Subcutaneous adipose tissue (tissue), 4 donors: ENCODE measurements around the gene SASH1. TPM values are rescaled to one million over a fixed set of nuclear protein-coding genes. Genes with fewer than 3 reads are reported as not detected.

Experiments
- CTCF ChIP-seq: fragments of 450-650 bp; IDR thresholded peaks from one replicate; pipeline ENCODE4 v1.5.1; 2016; ENCODE audit warnings: low read depth, mild to moderate bottlenecking, control low read depth, antibody characterized with exemption, moderate library complexity
- total RNA-seq, 4 donors: library from RNA; depleted of rRNA; stranded (reverse); fragments of >200 nt; gene quantifications; one replicate each; pipeline ENCODE4 v1.1.0, GENCODE V29; 2016

SASH1 gene
- total RNA-seq, 4 donors from 2014 or later: 234 to 322 (median 267) TPM

- no peak for TF ChIP-seq CTCF
These were observed 25.6 kb upstream of the SASH1 start for GRCh38 chr6:148317051-148317450.

DNA sequence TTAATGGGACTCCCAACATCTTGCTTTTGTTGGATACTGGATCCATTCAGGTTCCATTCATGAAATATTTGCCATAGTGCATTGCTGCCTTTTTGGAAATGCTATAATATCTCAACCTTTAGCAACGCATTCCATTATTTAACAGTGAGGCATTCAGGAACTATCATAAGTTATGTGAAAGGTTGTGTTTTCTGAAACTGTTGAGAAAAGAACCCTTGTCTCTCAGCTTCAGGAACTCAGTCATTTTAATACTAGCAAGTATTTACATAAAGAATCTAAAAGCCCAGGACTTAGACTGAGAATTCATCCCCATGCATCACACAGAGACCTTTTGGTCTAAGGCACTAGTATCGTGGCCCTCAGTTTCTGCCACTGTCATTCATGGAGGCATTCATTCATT is 24.9 kb upstream of the SASH1 start:
- no peak for TF ChIP-seq CTCF

- no peak for TF ChIP-seq CTCF
These were observed 19.9 kb upstream of the SASH1 start for GRCh38 chr6:148322704-148323103.

DNA sequence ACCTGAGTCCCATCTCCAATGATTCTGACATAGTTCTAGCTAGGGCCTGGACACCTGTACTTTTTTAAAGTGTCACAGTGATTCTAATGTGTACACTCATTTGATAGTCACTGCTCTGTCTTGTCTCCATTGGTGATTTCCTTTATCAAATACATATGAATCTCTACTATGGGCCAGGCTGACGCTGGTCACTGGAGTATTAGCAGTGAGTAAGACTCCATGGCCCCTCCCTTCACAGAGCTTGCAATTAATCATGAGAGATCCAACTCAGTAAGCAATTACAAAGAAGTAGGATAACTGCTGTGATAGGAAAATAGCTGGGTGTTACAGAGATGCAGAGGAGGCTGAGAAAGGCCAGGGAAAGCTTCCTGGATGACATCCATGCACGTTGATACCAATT is 19.3 kb upstream of the SASH1 start:
- TF ChIP-seq CTCF: no peak

DNA sequence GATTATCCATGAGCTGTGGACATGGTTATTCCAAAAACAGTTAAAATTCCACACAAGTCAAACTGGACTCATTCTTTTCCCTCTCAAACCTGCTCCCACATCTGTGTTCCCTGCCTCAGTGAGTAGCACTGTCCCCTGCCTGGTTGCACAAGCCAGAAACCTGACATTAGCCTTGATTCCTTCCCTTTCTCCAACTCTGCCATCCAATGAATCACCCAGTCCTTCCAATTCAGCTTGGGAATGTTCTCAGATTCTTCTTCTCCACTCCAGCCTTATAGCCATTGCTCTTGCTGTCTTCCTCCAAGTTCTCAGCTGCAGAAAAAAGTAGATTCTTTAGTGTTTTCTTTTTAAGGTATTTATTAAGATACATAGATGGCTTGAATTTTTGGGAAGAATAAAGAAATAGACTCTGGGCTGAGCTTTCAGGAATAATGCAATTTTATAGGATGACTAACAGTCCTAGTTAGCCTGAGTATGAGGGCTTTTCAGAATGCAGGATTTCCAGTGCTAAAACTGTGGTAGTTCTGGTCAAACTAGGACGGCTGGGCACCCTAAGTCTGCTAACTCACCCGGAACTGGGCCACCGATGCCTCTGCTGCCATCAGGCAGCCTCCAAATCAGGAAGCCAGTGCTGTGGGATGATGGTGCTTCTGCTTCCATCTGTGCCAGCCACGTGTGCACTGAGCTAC is 18.2 kb upstream of the SASH1 start:
- no peak for TF ChIP-seq CTCF

DNA sequence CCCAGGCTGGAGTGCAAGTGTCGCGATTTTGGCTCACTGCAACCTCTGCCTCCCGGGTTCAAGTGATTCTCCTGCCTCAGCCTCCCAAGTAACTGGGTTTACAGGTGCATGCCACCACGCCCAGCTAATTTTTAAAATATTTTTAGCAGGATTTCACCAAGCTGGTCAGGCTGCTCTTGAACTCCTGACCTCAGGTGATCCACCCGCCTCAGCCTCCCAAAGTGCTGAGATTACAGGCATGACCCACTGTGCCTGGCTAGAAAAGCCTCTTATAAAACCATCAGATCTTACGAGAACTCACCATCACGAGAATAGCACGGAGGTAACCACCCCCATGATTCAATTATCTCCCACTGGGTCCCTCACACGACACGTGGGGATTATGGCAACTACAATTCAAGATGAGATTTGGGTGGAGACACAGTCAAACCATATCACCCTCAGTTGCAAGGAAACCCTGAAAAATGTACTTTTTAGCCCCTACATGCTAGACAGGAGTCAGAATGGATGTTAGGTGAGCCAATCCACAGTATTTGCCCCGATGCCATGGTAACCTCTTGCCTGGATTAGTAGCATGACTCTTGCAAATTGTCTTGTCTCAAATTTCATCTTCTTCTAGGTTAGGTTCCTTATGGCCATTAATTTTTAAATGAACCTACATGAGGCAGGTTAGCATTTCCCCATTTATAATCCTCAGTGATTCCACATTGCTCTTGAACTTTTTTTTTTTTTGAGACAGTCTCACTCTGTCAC is 17.1 kb upstream of the SASH1 start:
- no peak for TF ChIP-seq CTCF

- TF ChIP-seq CTCF: no peak
These were observed 13.6 kb upstream of the SASH1 start for GRCh38 chr6:148328876-148329555.
